HepG2 (cell line): ENCODE results near the gene EIF3B. TPM values are rescaled to one million over a fixed set of nuclear protein-coding genes. Genes with fewer than 3 reads are reported as not detected.

Experiments
- ARID2 ChIP-seq: sonication (generic); formaldehyde crosslinking; IDR thresholded peaks from 2 replicates; pipeline ENCODE4 v1.8.1; 2022; ENCODE audit warnings: mild to moderate bottlenecking, missing genetic modification reagents, borderline replicate concordance
- EP300 ChIP-seq, 3 experiments: sonication (generic) in 1 of 3; formaldehyde crosslinking in 1 of 3; IDR thresholded peaks; 2 replicates each; pipeline versions ENCODE4 v1.5.1 to v1.6.1; 2011 to 2020; ENCODE audit warnings: low read depth in 2 of 3, low read length in 2 of 3, borderline replicate concordance in 1 of 3, improper control_type of control experiment in 1 of 3, mild to moderate bottlenecking in 1 of 3, missing genetic modification reagents in 1 of 3, moderate library complexity in 1 of 3
- HBP1 ChIP-seq: IDR thresholded peaks from 2 replicates; pipeline ENCODE4 v1.6.1; 2016; ENCODE audit warnings: low read depth, control low read depth
- HNF1A ChIP-seq, 2 experiments: sonication (generic) in 1 of 2; formaldehyde crosslinking in 1 of 2; IDR thresholded peaks; 2 replicates each; pipeline versions ENCODE4 v1.4.0 to v1.6.1; 2016 to 2020; ENCODE audit warnings: borderline replicate concordance in 1 of 2, low read depth in 1 of 2, mild to moderate bottlenecking in 1 of 2, missing genetic modification reagents in 1 of 2
- PAXIP1 ChIP-seq: sonication (generic); formaldehyde crosslinking; conservative IDR thresholded peaks from 2 replicates; pipeline ENCODE4 v1.4.0; 2020; ENCODE audit warnings: mild to moderate bottlenecking, missing genetic modification reagents, moderate library complexity
- SMC3 ChIP-seq: IDR thresholded peaks from 2 replicates; pipeline ENCODE4 v1.6.1; 2011; ENCODE audit warnings: low read length, improper control_type of control experiment
- TGIF2 ChIP-seq: IDR thresholded peaks from 2 replicates; pipeline ENCODE4 v1.6.1; 2016; ENCODE audit warnings: control low read depth, missing compliant biosample characterization
- UBTF ChIP-seq: sonication (generic); formaldehyde crosslinking; IDR thresholded peaks from 2 replicates; pipeline ENCODE4 v1.4.0; 2020; ENCODE audit warnings: mild to moderate bottlenecking, missing genetic modification reagents
- ZBTB43 ChIP-seq: sonication (generic); formaldehyde crosslinking; conservative IDR thresholded peaks from 2 replicates; pipeline ENCODE4 v1.4.0; 2020; ENCODE audit warnings: missing genetic modification reagents
- ZNF253 ChIP-seq: sonication (generic); formaldehyde crosslinking; IDR thresholded peaks from 2 replicates; pipeline ENCODE4 v1.8.0; 2022; ENCODE audit warnings: mild to moderate bottlenecking, missing genetic modification reagents, borderline replicate concordance
- ZNF709 ChIP-seq: sonication (generic); formaldehyde crosslinking; IDR thresholded peaks from 2 replicates; pipeline ENCODE4 v1.5.0; 2020; ENCODE audit warnings: mild to moderate bottlenecking, missing genetic modification reagents
- ZNF816 ChIP-seq: sonication (generic); formaldehyde crosslinking; IDR thresholded peaks from 2 replicates; pipeline ENCODE4 v1.8.0; 2022; ENCODE audit warnings: missing genetic modification reagents, mild to moderate bottlenecking, borderline replicate concordance
- ZNF841 ChIP-seq: sonication (generic); formaldehyde crosslinking; IDR thresholded peaks from 2 replicates; pipeline ENCODE4 v1.8.1; 2023; ENCODE audit warnings: missing genetic modification reagents, borderline replicate concordance
- polyA plus RNA-seq, 8 experiments: library from polyadenylated mRNA; depleted of rRNA in 3 of 8; stranded (reverse) in 7 of 8; unstranded in 1 of 8; fragments of >200 nt; fragmentation: Illumina TruSeq in 4 of 8; extraction: Trizol in 4 of 8; gene quantifications; 2 replicates each; pipeline versions ENCODE4 v1.2.1 to v1.2.3, GENCODE V29; 2011 to 2016; ENCODE audit warnings: low read depth in 4 of 8, missing spikeins in 1 of 8, mixed read lengths in 1 of 8; ENCODE audit not compliant: insufficient read depth in 1 of 8
- total RNA-seq, 5 experiments: library from RNA; depleted of rRNA; stranded (reverse); fragments of >200 nt; fragmentation: Illumina TruSeq; extraction: Trizol; gene quantifications; 2 replicates each; pipeline ENCODE4 v1.2.3, GENCODE V29; 2016; ENCODE audit warnings: low read depth in 1 of 5

Gene EIF3B
- total and polyA plus RNA-seq, 2 of the 13 experiments (the other 11 are each of a cell fraction or from before 2014, with no cell fraction given), result 92.2 to 241 TPM

GRCh38 chr7:2411815-2412586 is 57.4 kb downstream of the EIF3B start (continued):
- TF ChIP-seq HNF1A (IDR thresholded peaks at IDR 0.05; ENCODE audit: low read depth) (no peak), HNF1A (CRISPR knock-in tag; IDR thresholded peaks at IDR 0.05; ENCODE audit: borderline replicate concordance) (peak; percentile 20; the same call in 1 of the 2 replicates), ZNF841 (no peak), EP300 (IDR thresholded peaks at IDR 0.05; ENCODE audit: low read depth in 2 of 2, low read length in 2 of 2) (peak in 1 of 2 experiments; percentile 41; a peak in 1 of 4 replicates), EP300 (CRISPR knock-in tag; IDR thresholded peaks at IDR 0.05; ENCODE audit: borderline replicate concordance) (no peak), ZBTB43 (CRISPR knock-in tag) (0 out of 2 replicates have a peak, but pooled peaks have one; percentile 21), ZNF253 (CRISPR knock-in tag) (no peak), ZNF709 (CRISPR knock-in tag) (no peak), UBTF (no peak), ARID2 (CRISPR knock-in tag) (no peak), HBP1 (CRISPR knock-in tag) (0 out of 2 replicates have a peak, but pooled peaks have one; percentile 35), PAXIP1 (peak; percentile 82), ZNF816 (CRISPR knock-in tag) (no peak), SMC3 (no peak), TGIF2 (CRISPR knock-in tag) (peak; percentile 45; the same call in 1 of the 2 replicates)
